ENCODE measurements around the gene EPHA1.
"Not testable (repeated sequence)": the region's sequence is repeated elsewhere in the genome, so short reads cannot be mapped to it uniquely, and the experiment has no call there.

The EPHA1 gene

GRCh38 chr7:143394068-143394467 lies 14.6 kb downstream of the EPHA1 start:
- no peaks in the 10 kb centered on the region for H3K27me3 ChIP-seq (ENCODE audit: insufficient read depth, low read depth, severe bottlenecking)
- peaks cover 7% of the 10 kb centered on the region for H3K36me3 ChIP-seq
- no peak overlapping the region for H3K4me3 ChIP-seq (ENCODE audit: low read depth, low read length)
- H3K27ac ChIP-seq = no peak overlapping the region
- no peaks in the 10 kb centered on the region for H3K9me3 ChIP-seq (ENCODE audit: severe bottlenecking)
- DNase-seq = no peak
- TF ChIP-seq CTCF (IDR thresholded peaks at IDR 0.05; ENCODE audit: low read depth, low read length) = no peak

GRCh38 chr7:143393267-143394041 lies 15.2 kb downstream of the EPHA1 start:
- peaks cover 11% of the 10 kb centered on the region for H3K36me3 ChIP-seq
- DNase-seq = no peak
- no peak overlapping the region for H3K27ac ChIP-seq
- H3K4me3 ChIP-seq (ENCODE audit: low read depth, low read length) = no peak overlapping the region
- no peaks in the 10 kb centered on the region for H3K9me3 ChIP-seq (ENCODE audit: severe bottlenecking)
- no peaks in the 10 kb centered on the region for H3K27me3 ChIP-seq (ENCODE audit: insufficient read depth, low read depth, severe bottlenecking)
- TF ChIP-seq CTCF (IDR thresholded peaks at IDR 0.05; ENCODE audit: low read depth, low read length) = no peak

- no peak overlapping the region for H3K4me3 ChIP-seq (ENCODE audit: low read depth, low read length)
- H3K27ac ChIP-seq = no peak overlapping the region
- no peak for DNase-seq
- H3K9me3 ChIP-seq (ENCODE audit: severe bottlenecking) = no peaks in the 10 kb centered on the region
- peaks cover 13% of the 10 kb centered on the region for H3K36me3 ChIP-seq
- TF ChIP-seq CTCF (IDR thresholded peaks at IDR 0.05; ENCODE audit: low read depth, low read length) = no peak
- H3K27me3 ChIP-seq (ENCODE audit: insufficient read depth, low read depth, severe bottlenecking) = no peaks in the 10 kb centered on the region
Observed at GRCh38 chr7:143392875-143393266, 15.8 kb downstream of the EPHA1 start.

- H3K4me3 ChIP-seq (ENCODE audit: low read depth, low read length); H3K9me3 ChIP-seq (ENCODE audit: severe bottlenecking); H3K27ac ChIP-seq; DNase-seq; H3K27me3 ChIP-seq (ENCODE audit: insufficient read depth, low read depth, severe bottlenecking): not testable (repeated sequence)
- peaks cover 13% of the 10 kb centered on the region for H3K36me3 ChIP-seq
Observed at GRCh38 chr7:143392427-143392826, 16.2 kb downstream of the EPHA1 start.

GRCh38 chr7:143391462-143392404 lies 16.9 kb downstream of the EPHA1 start:
- no peak for TF ChIP-seq CTCF (IDR thresholded peaks at IDR 0.05; ENCODE audit: low read depth, low read length)
- Histone ChIP-seq H3K27ac (no peak overlapping the region), H3K9me3 (ENCODE audit: severe bottlenecking) (no peaks in the 10 kb centered on the region), H3K36me3 (peaks cover 13% of the 10 kb centered on the region), H3K27me3 (ENCODE audit: insufficient read depth, low read depth, severe bottlenecking) (no peaks in the 10 kb centered on the region), H3K4me3 (ENCODE audit: low read depth, low read length) (no peak overlapping the region)
- no peak for DNase-seq

GRCh38 chr7:143390773-143391317 lies 17.8 kb downstream of the EPHA1 start:
- no peak for TF ChIP-seq CTCF (IDR thresholded peaks at IDR 0.05; ENCODE audit: low read depth, low read length)
- H3K36me3 ChIP-seq = peaks cover 13% of the 10 kb centered on the region
- no peak overlapping the region for H3K4me3 ChIP-seq (ENCODE audit: low read depth, low read length)
- DNase-seq = no peak
- no peaks in the 10 kb centered on the region for H3K27me3 ChIP-seq (ENCODE audit: insufficient read depth, low read depth, severe bottlenecking)
- no peak overlapping the region for H3K27ac ChIP-seq
- H3K9me3 ChIP-seq (ENCODE audit: severe bottlenecking) = no peaks in the 10 kb centered on the region
